ENCODE measurements around the gene PXDC1.

DNA sequence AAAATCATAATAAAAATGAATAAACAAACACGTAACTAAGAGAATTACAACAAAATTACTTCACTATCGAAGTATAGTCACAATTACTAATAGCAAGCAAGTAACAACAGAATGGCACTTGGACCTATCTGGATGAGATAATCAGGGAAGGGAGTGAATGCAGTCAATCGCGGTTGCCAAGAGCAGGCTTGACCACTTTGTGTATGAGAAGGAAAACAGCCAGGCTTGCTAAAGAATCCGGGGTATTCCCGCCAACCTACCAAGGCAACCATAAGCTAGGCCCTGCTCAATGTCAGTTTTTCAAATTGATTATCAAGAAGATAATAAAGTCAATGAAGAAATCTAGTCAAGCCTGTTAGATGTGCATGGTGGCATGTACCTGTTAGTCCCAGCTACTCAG, 39.7 kb downstream of the PXDC1 start:
- TF ChIP-seq, protein P1, sequence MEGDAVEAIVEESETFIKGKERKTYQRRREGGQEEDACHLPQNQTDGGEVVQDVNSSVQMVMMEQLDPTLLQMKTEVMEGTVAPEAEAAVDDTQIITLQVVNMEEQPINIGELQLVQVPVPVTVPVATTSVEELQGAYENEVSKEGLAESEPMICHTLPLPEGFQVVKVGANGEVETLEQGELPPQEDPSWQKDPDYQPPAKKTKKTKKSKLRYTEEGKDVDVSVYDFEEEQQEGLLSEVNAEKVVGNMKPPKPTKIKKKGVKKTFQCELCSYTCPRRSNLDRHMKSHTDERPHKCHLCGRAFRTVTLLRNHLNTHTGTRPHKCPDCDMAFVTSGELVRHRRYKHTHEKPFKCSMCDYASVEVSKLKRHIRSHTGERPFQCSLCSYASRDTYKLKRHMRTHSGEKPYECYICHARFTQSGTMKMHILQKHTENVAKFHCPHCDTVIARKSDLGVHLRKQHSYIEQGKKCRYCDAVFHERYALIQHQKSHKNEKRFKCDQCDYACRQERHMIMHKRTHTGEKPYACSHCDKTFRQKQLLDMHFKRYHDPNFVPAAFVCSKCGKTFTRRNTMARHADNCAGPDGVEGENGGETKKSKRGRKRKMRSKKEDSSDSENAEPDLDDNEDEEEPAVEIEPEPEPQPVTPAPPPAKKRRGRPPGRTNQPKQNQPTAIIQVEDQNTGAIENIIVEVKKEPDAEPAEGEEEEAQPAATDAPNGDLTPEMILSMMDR (IDR thresholded peaks at IDR 0.05 in 8 of 11, conservative IDR thresholded peaks at IDR 0.05 in 3 of 11) = no peak
- no peak for TF ChIP-seq POLR2AphosphoS5 (IDR thresholded peaks at IDR 0.05)
